ENCODE measurements around the gene RASGRP4.

- TF ChIP-seq CEBPB (IDR thresholded peaks at IDR 0.05; ENCODE audit: low read depth): no peak
- TF ChIP-seq, protein P1, sequence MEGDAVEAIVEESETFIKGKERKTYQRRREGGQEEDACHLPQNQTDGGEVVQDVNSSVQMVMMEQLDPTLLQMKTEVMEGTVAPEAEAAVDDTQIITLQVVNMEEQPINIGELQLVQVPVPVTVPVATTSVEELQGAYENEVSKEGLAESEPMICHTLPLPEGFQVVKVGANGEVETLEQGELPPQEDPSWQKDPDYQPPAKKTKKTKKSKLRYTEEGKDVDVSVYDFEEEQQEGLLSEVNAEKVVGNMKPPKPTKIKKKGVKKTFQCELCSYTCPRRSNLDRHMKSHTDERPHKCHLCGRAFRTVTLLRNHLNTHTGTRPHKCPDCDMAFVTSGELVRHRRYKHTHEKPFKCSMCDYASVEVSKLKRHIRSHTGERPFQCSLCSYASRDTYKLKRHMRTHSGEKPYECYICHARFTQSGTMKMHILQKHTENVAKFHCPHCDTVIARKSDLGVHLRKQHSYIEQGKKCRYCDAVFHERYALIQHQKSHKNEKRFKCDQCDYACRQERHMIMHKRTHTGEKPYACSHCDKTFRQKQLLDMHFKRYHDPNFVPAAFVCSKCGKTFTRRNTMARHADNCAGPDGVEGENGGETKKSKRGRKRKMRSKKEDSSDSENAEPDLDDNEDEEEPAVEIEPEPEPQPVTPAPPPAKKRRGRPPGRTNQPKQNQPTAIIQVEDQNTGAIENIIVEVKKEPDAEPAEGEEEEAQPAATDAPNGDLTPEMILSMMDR (IDR thresholded peaks at IDR 0.05 in 2 of 3, conservative IDR thresholded peaks at IDR 0.05 in 1 of 3; ENCODE audit: borderline replicate concordance in 1 of 3, insufficient read depth in 1 of 3, low read depth in 2 of 3, low read length in 2 of 3): no peak
- no peak for TF ChIP-seq SP1 (IDR thresholded peaks at IDR 0.05; ENCODE audit: low read depth)
- no peak for TF ChIP-seq POLR2AphosphoS5 (IDR thresholded peaks at IDR 0.05; ENCODE audit: low read depth, low read length)
- TF ChIP-seq ZNF274 (IDR thresholded peaks at IDR 0.05; ENCODE audit: low read depth, low read length): no peak
- TF ChIP-seq EGR1 (IDR thresholded peaks at IDR 0.05; ENCODE audit: low read depth): no peak
- no peak for TF ChIP-seq POLR2A (IDR thresholded peaks at IDR 0.05; ENCODE audit: borderline replicate concordance, extremely low read depth, insufficient read depth, insufficient read length)
- no peak for TF ChIP-seq RAD21 (IDR thresholded peaks at IDR 0.05; ENCODE audit: low read depth)
- TF ChIP-seq EZH2 (IDR thresholded peaks at IDR 0.05): no peak
- TF ChIP-seq, protein P2, sequence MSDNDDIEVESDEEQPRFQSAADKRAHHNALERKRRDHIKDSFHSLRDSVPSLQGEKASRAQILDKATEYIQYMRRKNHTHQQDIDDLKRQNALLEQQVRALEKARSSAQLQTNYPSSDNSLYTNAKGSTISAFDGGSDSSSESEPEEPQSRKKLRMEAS (IDR thresholded peaks at IDR 0.05): no peak
- TF ChIP-seq SIN3A (IDR thresholded peaks at IDR 0.05; ENCODE audit: low read depth): no peak
- no peak for TF ChIP-seq TCF7L2 (IDR thresholded peaks at IDR 0.05; ENCODE audit: borderline replicate concordance, extremely low read depth, insufficient read depth, insufficient read length)
These were observed 42.3 kb downstream of the RASGRP4 start for GRCh38 chr19:38383743-38384142.

Measured in HCT116 (cell line).